Measurements from ENCODE around the gene EFNA4.

DNA sequence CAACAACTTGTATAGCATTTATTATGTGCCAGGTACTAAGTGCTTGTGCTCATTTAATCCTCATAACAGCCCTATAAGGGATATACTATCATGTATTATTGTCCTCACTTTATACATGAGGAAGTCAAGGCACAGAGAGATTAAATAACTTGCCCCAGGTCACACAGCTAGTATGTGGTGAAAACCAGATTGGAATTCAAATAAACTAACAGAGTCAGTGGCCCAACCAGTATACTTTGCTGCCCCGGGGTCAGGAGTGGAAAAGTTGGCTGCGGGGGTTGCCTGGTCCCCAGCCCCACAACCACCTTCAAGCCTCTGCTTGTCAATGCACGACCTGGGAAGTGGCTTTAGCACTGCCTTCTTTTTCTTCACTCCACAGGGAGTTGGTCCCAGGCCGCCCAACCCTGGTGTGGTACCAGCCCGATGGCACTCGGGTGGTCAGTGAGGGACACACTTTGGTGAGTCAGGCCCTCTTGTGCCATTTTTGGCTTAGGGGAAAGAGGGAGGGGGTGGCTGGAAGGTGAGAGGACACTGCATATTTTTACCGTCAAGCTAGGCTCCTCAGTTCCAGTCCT lies 9.9 kb upstream of the EFNA4 start:
- TF ChIP-seq POLR2AphosphoS5 (IDR thresholded peaks at IDR 0.05; ENCODE audit: low read depth, low read length) (no peak), TAF1 (IDR thresholded peaks at IDR 0.05; ENCODE audit: borderline replicate concordance, insufficient read depth, low read length) (no peak), FOXP2 (optimal IDR thresholded peaks at IDR 0.05; ENCODE audit: borderline replicate concordance, extremely low read depth, extremely low read length, insufficient read depth) (no peak)
- TF ChIP-seq, protein P1, sequence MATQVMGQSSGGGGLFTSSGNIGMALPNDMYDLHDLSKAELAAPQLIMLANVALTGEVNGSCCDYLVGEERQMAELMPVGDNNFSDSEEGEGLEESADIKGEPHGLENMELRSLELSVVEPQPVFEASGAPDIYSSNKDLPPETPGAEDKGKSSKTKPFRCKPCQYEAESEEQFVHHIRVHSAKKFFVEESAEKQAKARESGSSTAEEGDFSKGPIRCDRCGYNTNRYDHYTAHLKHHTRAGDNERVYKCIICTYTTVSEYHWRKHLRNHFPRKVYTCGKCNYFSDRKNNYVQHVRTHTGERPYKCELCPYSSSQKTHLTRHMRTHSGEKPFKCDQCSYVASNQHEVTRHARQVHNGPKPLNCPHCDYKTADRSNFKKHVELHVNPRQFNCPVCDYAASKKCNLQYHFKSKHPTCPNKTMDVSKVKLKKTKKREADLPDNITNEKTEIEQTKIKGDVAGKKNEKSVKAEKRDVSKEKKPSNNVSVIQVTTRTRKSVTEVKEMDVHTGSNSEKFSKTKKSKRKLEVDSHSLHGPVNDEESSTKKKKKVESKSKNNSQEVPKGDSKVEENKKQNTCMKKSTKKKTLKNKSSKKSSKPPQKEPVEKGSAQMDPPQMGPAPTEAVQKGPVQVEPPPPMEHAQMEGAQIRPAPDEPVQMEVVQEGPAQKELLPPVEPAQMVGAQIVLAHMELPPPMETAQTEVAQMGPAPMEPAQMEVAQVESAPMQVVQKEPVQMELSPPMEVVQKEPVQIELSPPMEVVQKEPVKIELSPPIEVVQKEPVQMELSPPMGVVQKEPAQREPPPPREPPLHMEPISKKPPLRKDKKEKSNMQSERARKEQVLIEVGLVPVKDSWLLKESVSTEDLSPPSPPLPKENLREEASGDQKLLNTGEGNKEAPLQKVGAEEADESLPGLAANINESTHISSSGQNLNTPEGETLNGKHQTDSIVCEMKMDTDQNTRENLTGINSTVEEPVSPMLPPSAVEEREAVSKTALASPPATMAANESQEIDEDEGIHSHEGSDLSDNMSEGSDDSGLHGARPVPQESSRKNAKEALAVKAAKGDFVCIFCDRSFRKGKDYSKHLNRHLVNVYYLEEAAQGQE (IDR thresholded peaks at IDR 0.05; ENCODE audit: insufficient read depth in 1 of 2, low read depth in 2 of 2, low read length in 2 of 2): no peak

Measured in PFSK-1 (cell line).